HG03439 (cell line): ENCODE results near the gene SPRR2B.
"Not testable (repeated sequence)": the region's sequence is repeated elsewhere in the genome, so short reads cannot be mapped to it uniquely, and the experiment has no call there.

ENCODE experiments used
- ATAC-seq: cut with Tn5 transposase; IDR thresholded peaks from one replicate; pipeline ENCODE4 v1.9.1; 2021; ENCODE audit warnings: mild to moderate bottlenecking, moderate library complexity; ENCODE audit not compliant: unreplicated experiment

Gene SPRR2B

DNA sequence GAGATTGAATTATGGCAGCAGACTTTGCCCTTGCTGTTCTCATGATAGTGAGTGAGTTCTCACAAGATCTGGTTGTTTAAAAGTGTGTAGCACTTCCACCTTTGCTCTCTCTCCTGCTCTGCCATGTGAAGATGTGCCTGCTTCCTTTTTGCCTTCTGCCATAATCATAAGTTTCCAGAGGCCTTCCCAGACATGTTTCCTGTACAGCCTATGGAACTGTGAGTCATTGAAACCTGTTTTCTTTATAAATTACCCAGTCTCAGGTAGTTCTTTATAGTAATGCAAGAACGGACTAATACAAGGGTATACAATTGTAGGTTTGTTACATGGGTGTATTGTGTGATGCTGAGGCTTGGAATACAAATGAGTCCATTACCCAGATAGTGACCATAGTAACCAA is 36.2 kb downstream of the SPRR2B start:
- ATAC-seq: no peak

DNA sequence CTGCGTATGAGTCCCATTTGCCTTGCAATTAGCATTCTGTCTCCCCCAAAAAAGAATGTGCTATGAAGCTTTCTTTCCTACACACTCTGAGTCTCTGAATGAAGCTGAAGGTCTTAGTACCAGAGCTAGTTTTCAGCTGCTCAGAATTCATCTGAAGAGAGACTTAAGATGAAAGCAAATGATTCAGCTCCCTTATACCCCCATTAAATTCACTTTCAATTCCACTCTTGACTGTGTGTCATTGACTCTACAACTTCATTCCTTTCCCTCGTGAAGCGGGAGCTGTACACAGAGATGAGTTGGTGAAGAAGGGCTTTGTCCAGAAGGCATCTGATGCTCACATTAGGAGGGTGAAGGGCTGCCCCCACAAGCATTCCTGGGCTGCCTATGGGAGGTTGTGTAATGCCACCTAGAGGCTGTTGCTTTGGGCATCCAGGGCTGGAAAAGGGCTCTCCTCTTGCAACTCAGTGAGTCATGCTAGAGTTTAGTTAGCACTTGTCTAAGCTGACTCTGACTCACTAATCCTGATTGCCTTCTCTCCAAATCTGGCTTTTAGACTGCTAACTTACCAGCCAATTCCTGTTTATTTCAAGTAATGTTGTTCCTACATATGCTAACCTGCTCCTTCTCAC is 38.6 kb downstream of the SPRR2B start:
- no peak for ATAC-seq

DNA sequence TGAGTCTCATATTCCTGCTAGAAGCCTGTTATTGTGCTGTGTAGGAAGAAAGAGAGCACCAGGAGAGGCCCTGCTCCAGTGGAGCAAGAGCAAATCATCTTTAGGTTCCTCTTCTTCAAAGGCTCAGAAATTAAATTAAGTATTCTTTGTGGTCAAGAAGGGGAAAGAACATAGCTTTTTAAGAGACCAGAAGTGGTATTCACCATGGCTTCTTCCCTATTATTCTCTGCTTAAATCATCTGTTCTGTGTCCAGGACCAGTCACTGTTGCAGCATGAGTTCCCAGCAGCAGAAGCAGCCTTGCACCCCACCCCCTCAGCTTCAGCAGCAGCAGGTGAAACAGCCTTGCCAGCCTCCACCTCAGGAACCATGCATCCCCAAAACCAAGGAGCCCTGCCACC is 39.3 kb downstream of the SPRR2B start:
- no peak for ATAC-seq

DNA sequence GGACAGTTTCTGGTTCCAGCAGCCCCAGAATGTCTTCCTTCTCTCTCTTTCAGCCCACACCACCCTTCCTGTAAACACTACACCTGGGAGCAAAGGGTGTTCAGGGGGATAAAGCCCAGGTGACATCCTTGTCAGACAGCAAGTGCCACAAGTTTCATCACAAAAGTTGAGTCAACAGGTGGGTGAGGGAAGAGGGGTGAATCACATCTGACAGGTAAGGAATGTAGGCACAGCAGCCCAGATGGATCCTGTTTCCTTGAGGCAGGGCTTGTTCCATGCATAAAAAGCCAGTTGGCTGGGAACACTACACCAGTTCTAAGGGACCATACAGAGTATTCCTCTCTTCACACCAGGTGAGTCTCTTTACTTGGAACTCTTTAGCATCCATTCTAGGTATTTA is 40.5 kb downstream of the SPRR2B start, which contains the start of gene SPRR1B:
TSS of gene SPRR1B (plus strand) at position 309 of the 400 bp plus-strand sequence. CDS start 1,143 bp downstream, outside the sequence.
- ATAC-seq: no peak

DNA sequence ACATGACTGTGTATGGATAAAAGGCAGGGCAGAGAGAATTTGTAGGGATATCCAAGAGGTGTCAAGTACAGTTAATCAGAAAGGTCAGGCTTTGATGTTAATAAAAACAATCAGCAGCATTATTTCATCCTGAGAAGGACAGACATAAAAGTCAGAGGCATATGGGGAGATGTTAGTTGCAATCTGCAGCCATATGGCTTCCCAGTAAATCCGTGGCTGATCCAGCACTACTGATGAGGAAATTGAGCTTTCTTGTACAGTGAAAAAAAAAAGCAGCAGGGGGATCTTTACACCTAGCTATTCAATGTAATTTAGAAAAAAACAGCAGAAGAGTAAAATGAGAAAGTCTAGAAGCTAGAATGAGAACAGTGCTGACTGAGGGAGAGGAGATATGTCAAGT is 42.6 kb downstream of the SPRR2B start:
- no peak for ATAC-seq

DNA sequence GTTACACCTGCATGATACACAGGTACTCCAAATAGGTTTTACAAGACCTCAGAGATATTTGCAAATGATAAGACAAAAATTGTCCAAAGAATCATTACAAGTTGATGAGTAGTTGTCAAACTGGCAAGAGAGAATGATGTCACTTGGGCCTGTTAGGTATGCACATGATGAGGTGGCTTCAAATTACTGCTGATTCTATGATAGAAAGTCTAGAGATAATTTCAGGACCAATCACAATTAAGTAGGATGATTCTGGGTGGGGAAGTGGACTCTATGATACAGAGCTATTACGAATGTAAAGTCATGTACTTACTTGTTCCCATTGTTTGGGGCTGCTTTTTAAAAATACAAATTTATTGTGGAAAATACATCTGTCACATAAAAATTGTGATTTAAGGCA is 45.6 kb downstream of the SPRR2B start:
- no peak for ATAC-seq

DNA sequence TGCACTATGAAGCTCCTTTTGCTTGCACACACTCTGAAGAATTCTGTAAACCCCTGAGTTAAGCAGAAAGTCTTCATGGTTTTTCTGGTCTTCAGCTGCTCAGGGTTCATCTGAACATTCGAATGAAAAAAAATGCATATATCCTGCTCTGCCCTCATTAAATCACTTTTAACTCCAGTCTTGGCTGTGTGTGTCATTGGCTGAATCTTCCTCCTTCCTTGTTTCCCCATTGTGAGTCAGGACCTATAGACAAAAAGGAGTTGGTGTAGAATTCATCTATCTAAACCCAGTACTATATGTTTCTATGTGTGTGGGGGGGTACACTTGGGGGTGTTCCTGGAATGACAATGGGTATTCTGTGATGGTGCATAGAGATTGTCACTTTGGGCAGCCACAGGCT is 47.0 kb downstream of the SPRR2B start:
- ATAC-seq: no peak

DNA sequence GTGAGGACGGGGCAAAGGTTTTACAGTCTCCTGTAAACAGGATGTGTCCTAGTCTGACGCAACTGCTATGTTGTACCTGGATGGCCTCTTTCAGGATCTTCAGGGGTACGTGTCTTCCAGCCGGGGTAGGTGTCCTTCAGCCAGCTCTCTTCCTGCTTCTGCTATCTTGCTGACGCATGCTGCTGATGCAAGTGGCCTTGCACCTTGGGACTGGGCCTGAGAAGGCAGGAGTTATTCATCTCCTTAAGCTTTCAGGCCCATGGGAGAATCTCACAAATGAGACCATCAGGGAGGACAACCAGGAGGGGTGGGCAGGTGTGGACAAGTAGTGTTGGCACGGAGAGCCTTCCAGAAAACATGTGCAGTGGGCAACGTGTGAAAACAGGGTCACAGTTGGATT is 48.3 kb downstream of the SPRR2B start:
- no peak for ATAC-seq

DNA sequence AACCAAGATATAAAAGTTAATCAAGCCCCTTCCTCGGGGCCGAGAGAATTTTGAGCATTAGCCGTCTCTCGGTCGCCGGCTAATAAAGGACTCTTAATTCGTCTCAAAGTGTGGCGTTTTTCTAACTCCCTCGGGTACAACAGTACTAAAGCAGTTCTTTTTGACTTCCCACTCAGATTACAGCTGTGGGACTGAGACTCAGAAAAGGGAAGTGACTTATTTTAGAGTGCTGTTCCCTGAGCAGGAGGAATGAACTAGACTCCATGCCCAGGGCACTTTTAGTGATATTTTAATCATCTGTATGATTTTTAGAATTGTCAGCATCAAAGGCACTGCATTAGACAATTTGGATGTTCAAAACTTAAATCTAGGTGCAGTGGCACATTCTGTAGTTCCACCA is 49.1 kb downstream of the SPRR2B start:
- not testable (repeated sequence) for ATAC-seq

DNA sequence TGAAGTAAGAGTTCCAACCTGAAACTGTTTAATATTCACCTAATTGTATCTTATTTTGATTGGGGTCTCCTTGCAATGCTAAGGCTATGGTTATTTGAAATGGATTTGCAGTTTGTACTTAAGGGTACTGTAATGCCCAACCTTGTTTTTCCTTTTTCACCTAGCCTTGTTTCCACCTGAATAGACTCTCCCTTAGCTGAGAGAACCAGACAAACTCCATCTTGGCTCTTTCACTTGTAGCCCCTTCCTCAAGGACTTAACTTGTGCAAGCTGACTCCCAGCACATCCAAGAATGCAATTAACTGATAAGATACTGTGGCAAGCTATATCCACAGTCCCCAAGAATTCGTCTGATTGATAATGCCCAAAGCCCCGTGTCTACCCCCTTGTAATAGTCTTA is 49.6 kb downstream of the SPRR2B start:
- not testable (repeated sequence) for ATAC-seq
